Endothelial cell of umbilical vein (primary cell): ENCODE measurements around the gene ASB1.

Experiments used
- CTCF ChIP-seq, 2 donors: IDR thresholded peaks; 1 replicate in 1 of 2; 2 replicates in 1 of 2; pipeline ENCODE4 v1.5.1; 2011; ENCODE audit warnings: low read length in 2 of 2, mild to moderate bottlenecking in 2 of 2, moderate library complexity in 2 of 2, control low read depth in 1 of 2, inconsistent platforms in 1 of 2, low read depth in 1 of 2; ENCODE audit not compliant: insufficient read depth in 1 of 2; ENCODE audit errors: extremely low read depth in 1 of 2
- EZH2 ChIP-seq: IDR thresholded peaks from 2 replicates; pipeline ENCODE4 v1.6.1; 2012; ENCODE audit warnings: borderline replicate concordance, low read depth, mild to moderate bottlenecking, moderate library complexity, low read length, inconsistent platforms; ENCODE audit not compliant: severe bottlenecking
- GATA2 ChIP-seq: IDR thresholded peaks from 2 replicates; pipeline ENCODE4 v1.7.0; 2011; ENCODE audit warnings: low read depth, mild to moderate bottlenecking, moderate library complexity, mixed read lengths, low read length; ENCODE audit not compliant: insufficient read length, insufficient read depth
- JUN ChIP-seq: IDR thresholded peaks from 2 replicates; pipeline ENCODE4 v1.6.1; 2011; ENCODE audit warnings: borderline replicate concordance, low read depth; ENCODE audit not compliant: insufficient read length, insufficient read depth
- POLR2A ChIP-seq: IDR thresholded peaks from 2 replicates; pipeline ENCODE4 v1.6.1; 2012; ENCODE audit warnings: low read depth, mild to moderate bottlenecking, control low read depth, low read length
- POLR2AphosphoS5 ChIP-seq: IDR thresholded peaks from 2 replicates; pipeline ENCODE4 v1.6.1; 2012; ENCODE audit warnings: low read depth, mild to moderate bottlenecking, control low read depth, low read length, moderate library complexity; ENCODE audit not compliant: insufficient read depth

- TF ChIP-seq CTCF (IDR thresholded peaks at IDR 0.05; ENCODE audit: extremely low read depth in 1 of 2, insufficient read depth in 1 of 2, low read depth in 1 of 2, low read length in 2 of 2) = no peak
- TF ChIP-seq POLR2AphosphoS5 = no peak
- TF ChIP-seq JUN = no peak
- no peak for TF ChIP-seq POLR2A
- no peak for TF ChIP-seq EZH2
- no peak for TF ChIP-seq GATA2
Measured at GRCh38 chr2:238383135-238383534, 43.6 kb upstream of the ASB1 start.
